HG02973 (cell line): Measurements from ENCODE around the gene FGF12.

Experiments
- ATAC-seq: cut with Tn5 transposase; IDR thresholded peaks from one replicate; pipeline ENCODE4 v1.9.1; 2021; ENCODE audit warnings: moderate library complexity; ENCODE audit not compliant: unreplicated experiment

FGF12 gene

GRCh38 chr3:192212335-192212734 is 515.0 kb downstream of the FGF12 start:
- ATAC-seq: no peak

GRCh38 chr3:192207651-192208050 is 519.7 kb downstream of the FGF12 start:
- no peak for ATAC-seq

- ATAC-seq: no peak
These were observed 520.1 kb downstream of the FGF12 start for GRCh38 chr3:192207239-192207638.

- no peak for ATAC-seq
These were observed 533.3 kb downstream of the FGF12 start for GRCh38 chr3:192194085-192194484.

GRCh38 chr3:192188218-192188835 is 539.0 kb downstream of the FGF12 start:
- peak; percentile 95 for ATAC-seq

- ATAC-seq: no peak
These were observed 539.8 kb downstream of the FGF12 start for GRCh38 chr3:192187485-192188051.

GRCh38 chr3:192186498-192186897 is 540.8 kb downstream of the FGF12 start:
- no peak for ATAC-seq

GRCh38 chr3:192186045-192186444 is 541.3 kb downstream of the FGF12 start:
- no peak for ATAC-seq

GRCh38 chr3:192183109-192183508 is 544.2 kb downstream of the FGF12 start:
- ATAC-seq: no peak

GRCh38 chr3:192181151-192181550 is 546.2 kb downstream of the FGF12 start:
- no peak for ATAC-seq

- ATAC-seq: no peak
These were observed 550.0 kb downstream of the FGF12 start for GRCh38 chr3:192177383-192177782.

- no peak for ATAC-seq
These were observed 553.1 kb downstream of the FGF12 start for GRCh38 chr3:192174283-192174682.

- no peak for ATAC-seq
These were observed 556.1 kb downstream of the FGF12 start for GRCh38 chr3:192171213-192171612.

GRCh38 chr3:192170659-192171058 is 556.7 kb downstream of the FGF12 start:
- no peak for ATAC-seq

GRCh38 chr3:192170031-192170430 is 557.3 kb downstream of the FGF12 start:
- ATAC-seq: no peak

- ATAC-seq: no peak
These were observed 557.9 kb downstream of the FGF12 start for GRCh38 chr3:192169332-192169915.

- ATAC-seq: no peak
These were observed 559.1 kb downstream of the FGF12 start for GRCh38 chr3:192168202-192168601.

GRCh38 chr3:192165552-192165951 is 561.8 kb downstream of the FGF12 start:
- ATAC-seq: no peak

GRCh38 chr3:192161661-192162060 is 565.7 kb downstream of the FGF12 start:
- ATAC-seq: no peak

GRCh38 chr3:192156382-192156781 is 571.0 kb downstream of the FGF12 start:
- ATAC-seq: no peak

- ATAC-seq: no peak
These were observed 572.1 kb downstream of the FGF12 start for GRCh38 chr3:192155194-192155593.

GRCh38 chr3:192133271-192133670 is 594.1 kb downstream of the FGF12 start:
- ATAC-seq: no peak
